Hindlimb muscle (tissue), 1 donor: ENCODE data around the gene TMEM125. TPM values are rescaled to one million over a fixed set of nuclear protein-coding genes. Genes with fewer than 3 reads are reported as not detected.

Experiments
- DNase-seq: peaks from one replicate; pipeline ENCODE4 v3.0.0-alpha.2; 2013
- polyA plus RNA-seq: library from polyadenylated mRNA; unstranded; fragments of 120-200 nt; gene quantifications from one replicate; pipeline ENCODE4 v1.2.1, GENCODE V29; 2013; ENCODE audit not compliant: insufficient read length

TMEM125 gene
- polyA plus RNA-seq, 1 donor = not detected

DNA sequence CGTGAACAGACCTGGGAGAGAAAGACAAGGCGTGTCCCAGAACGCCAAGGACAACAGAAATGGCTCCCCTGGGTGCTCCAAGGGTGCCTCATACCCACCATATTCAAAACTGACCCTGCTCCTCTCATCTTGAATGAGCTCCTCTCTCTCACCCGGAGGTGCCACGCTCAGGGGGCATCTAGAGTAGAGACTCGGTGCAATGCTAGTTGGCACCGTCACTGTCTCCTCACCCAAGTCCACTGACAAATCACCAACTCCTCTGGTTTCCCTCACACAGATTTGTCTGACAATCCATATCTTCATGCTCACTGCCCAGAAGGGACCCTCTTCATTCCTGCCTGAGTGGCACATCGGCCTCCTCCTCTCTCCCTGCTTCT lies 5.0 kb downstream of the TMEM125 start:
- no peak for DNase-seq

DNA sequence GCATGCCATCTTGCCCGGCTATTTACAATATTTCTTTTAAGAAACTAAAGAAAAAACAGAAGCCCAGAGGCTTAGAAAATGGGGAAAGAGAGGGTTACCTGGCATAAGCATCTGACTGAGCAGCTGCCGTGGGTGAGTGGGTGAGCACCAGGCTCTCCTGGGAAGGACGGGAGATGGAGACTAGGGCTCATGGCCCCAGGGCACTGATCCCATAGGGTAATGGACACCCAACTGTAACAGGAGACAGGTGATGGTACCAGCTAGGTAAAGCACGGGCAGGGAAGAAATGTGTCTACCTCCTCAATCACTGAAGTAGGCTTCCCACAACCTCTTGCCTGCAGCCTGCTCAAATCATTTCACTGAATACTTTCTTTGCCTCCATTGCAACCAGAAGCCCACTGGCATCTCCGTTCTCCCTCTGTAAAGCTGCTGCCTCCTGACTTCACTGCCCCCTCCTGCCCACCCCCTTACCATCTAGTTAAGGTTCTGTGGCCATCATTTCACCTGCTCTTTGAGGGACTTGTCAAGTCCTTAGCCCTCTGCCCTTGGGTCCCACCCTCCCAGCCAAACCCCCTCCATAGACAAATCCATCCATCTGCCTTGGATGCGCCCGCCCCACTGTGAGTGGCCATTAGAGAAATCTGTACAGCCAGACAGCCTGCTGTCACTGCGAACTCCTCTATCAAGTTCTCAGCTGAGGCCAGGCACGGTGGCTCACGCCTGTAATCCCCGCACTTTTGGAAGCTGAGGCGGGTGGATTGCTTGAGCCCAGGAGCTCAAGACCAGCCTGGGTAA lies 6.2 kb downstream of the TMEM125 start:
- no peak for DNase-seq

GRCh38 chr1:43276673-43277072 lies 6.9 kb downstream of the TMEM125 start:
- no peak for DNase-seq

DNA sequence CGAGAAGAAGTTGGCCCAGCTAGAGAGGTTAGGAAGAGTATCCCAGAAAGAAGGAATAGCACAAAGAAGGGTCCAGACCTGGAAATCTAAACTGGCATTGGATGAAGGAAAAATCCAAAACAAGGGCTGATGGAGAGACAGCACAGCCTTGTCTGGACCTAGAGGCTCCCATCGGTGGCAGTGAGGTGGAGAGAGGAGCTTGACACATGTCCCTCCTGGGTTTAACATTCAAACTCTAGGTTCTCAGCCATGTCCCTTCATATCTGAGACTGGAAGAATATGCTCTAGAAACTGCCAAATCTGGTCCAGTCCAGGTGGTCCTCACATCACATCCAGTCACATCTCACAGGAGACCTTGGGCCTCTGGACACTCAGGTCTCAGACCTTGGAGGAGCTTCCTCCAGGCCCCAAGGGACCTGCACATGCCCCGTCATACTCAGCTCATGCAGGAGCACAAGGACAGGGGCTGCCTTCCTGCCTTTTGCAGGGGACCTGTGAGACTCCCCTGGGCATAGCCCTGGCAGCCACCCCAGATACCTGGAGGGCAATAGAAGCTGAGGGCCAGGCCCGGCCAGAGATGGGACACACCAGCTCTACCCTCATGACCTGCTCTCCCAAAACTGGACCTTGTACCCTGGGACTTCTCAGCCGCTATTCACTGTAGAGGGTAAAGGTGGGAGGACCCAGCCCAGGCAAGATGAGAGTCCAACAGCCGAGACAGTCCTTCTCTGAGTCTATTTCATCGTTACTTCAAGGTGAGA lies 7.5 kb downstream of the TMEM125 start:
- DNase-seq = no peak

DNA sequence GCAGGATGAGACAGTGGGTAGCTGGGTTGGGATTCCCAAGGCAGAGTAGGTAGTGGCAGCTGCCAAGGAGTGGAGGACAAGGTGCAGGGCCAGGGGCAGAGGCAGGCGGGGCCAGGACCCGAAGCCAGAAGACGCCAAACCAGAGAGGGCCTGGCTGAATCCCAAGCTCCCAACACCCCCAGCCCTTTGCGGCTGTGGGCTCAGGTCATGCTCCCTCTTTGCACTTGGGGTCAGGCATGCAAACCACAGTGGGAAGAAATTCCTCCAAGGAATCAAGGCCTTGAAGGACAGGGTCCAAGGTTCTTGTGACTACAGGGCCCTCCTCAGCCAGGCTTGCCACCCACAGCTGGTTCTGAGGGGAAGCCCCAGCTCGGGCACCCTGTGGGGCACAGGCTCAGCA lies 9.4 kb downstream of the TMEM125 start:
- DNase-seq = no peak

- DNase-seq = no peak
Measured at GRCh38 chr1:43279666-43280065, 9.9 kb downstream of the TMEM125 start.

DNA sequence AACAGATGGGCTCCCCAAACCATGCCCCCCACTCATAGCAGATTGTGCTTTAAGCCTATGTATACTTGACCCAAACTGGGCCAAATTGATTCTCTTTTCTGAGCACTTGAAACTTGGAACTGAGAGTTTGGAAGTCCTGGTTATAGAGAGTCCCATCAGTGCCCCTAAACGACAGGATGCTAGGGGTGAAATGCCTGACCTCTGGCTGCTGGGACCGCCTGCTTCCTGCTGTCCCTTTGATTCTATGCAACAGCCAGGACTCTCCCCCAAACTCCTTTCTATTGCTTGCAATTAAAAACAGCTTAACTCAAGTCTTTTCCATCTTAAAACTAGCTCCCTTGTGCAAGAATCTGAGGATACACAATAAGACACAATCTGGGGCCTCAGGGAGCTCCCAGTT lies 10.9 kb downstream of the TMEM125 start:
- DNase-seq = no peak

- DNase-seq = no peak
Measured at GRCh38 chr1:43282220-43283195, 12.7 kb downstream of the TMEM125 start.

GRCh38 chr1:43284065-43284464 lies 14.3 kb downstream of the TMEM125 start:
- DNase-seq = no peak

DNA sequence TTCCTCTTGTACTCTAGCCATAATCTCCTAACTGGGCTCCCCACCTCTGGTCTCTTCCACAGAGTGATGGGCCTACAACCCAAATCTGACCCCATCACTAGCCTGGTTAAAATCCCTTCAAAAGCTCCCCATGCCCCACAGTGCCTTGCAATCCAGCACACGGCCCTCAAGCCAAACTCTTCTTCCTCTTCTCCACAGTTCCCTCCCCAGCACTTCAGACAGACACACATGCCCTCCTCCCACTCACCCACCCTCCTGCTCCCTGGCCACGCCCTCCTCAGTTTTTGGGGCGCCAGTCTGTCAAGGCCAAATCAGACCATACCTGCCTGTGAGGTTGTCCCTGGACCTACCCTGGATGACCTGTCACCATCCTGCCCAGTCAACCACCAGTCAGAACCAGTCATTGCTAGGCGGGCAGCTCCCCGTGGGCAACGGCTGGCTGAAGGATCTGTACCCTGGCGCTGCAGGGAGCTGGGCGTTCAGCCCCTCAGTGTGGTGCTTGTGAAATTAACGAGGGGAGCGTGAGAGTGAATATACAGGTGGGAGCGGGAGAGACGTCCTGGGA lies 14.8 kb downstream of the TMEM125 start:
- no peak for DNase-seq

DNA sequence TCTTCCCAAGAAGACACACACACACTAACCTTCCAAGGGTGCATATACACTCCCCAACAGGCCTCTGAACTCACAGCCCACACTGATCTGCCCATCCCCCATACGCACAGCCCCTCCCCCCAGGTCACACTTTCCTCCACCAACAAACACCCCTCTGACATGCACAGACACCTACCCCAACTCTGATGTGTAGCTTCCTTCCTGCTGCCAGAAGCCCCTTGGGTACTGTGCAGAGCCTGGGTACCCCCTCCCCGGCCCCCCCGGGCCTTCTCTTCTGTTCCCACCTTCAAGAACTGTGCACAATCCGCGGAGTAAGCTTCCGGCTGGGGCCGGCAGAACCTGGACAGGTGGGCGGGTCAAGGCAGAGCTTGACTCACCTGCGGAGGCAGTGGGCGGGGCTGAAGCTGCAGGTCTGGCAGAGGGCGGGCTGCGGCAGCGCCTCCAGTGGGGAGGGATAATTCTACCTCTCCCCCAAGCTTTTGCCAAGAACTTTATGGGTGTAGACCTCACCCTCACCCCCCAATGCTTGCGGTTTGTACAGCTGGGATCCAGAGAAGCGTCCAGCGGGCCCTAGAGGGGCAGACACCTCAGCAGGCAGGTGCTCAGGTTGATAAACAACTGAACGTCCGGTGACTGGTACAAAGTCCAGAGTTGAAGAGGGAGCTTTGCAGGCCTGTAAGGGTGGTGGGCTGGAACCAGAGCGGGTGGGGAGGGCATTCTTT lies 15.6 kb downstream of the TMEM125 start, which contains the start of gene C1orf210:
C1orf210 (minus strand) TSS at position 313 of the 722 bp plus-strand sequence. CDS start 2,311 bp downstream, outside the sequence.
- DNase-seq = no peak

DNA sequence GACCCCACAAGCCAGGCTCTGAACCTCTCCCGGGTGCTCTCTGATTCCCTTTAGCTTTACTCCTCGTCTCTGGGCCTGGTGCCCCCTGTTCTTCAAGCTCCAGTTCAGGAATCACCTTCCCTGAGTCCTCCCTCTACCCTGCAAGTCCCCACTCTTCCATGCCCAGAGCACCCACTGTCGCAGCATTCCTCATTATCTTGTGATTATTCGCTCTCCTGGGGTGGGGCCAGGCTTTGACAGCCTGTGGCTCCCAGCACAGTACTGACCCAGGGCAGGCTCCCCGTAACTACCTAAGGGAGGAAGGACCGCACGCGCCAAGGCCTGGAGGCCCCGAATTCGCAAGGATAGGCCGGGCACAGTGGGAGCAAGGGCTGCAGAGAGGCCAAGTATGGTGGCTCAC lies 16.3 kb downstream of the TMEM125 start:
- no peak for DNase-seq

- DNase-seq = no peak
Measured at GRCh38 chr1:43286533-43286932, 16.8 kb downstream of the TMEM125 start.

- DNase-seq = no peak
Measured at GRCh38 chr1:43288058-43288784, 18.4 kb downstream of the TMEM125 start.

DNA sequence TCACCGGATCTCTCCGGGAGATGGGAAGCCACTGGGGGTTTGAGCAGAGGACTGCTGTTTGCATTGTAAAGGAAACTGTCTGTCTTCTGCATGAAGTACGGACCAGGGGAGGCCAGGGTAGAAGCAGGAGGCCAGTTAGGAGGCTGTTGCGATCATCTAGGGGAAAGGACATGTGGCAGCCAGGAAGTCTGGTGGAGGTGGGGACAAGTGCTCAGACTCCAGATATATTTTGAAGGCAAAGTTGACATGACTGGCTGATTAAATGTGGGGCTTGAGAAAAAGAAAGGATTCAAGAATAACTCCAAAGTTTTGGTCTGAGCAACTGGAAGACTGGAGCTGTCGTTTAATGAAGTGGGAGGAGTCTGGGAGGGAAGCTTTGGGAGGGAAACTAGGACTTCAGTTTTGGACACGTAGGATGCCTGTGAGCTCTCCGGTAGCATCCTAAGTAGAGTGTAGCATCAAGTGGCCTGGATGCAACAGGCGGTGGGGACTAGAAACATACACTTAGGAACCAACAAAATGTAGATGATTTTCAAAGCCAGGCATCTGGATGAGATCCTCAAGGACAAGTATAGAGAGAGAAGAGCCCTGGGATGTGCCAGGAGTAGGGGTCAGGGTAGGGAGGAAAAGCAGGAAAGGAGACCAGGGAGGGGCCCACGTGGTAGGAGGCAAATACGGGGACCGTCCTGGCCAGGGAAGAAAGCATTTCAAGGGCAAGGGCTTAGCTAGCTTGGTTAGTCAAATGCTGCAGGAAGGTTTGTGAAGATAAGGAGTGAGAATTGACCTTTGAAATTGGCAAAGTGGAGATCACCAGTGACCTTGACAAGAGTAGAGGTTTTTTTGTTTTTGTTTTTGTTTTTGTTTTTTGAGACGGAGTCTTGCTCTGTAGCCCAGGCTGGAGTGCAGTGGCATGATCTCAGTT lies 19.3 kb downstream of the TMEM125 start:
- DNase-seq = no peak

DNA sequence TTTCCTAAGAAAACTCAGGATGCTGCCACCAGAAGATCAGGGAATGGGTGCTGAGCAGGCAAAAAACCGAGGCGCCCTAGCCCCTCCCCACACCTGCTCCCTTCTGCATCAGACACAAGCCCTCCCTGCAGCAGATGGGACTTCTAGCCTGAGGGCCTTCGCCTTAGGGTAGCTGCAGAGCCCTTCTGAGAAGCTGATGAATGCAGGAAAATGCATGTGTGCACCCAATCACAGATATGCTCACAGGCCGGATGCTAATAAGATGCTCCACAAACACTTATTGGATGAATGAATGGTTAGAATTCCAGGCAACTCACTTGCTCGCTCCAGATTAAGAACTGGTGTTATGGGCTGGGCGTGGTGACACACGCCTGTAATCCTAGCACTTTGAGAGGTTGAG lies 22.4 kb downstream of the TMEM125 start:
- DNase-seq = no peak

DNA sequence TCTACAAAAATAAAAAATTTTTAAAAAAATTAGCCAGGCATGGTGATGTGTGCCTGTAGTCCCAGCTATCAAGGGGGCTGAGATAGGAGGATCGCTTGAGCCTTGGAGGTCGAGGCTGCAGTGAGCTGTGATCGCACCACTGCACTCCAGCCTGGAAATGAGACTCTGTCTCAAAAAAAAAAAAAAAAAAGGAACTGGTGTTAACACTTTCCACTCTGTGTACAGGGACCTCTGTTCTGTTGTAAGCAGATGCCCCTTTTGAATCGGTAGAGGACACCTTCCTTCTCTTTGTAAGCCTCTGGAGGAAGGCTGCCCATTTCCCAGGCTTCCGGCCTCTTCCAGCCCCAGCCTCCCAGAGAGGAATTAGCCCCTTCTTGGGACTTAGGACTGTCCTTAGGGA lies 22.9 kb downstream of the TMEM125 start:
- DNase-seq = no peak

DNA sequence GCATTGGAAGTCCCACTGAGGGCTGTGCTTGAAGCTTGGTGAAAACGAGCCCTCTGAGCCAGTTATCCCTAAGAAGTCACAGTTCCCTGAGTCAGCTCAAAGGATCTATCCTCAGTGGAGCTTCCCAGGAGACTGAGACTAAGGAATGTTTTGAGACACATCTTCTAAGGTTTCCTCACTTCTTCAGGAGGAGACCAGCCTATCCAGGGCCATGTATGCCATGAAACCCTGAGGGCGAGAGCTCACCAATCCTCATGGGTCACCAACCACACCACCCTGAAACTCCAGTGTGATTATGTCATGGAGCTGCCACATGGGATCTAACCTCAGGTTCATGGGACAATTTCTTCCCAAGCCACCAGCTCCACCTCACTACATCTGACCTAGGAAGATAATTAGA lies 23.4 kb downstream of the TMEM125 start:
- DNase-seq = no peak

- DNase-seq = no peak
Measured at GRCh38 chr1:43293896-43294760, 24.3 kb downstream of the TMEM125 start.
